HG03060 (cell line): Measurements from ENCODE around the gene VSTM2L.

Source experiments
- ATAC-seq: cut with Tn5 transposase; IDR thresholded peaks from one replicate; pipeline ENCODE4 v1.9.1; 2021; ENCODE audit warnings: low read depth, moderate number of reproducible peaks; ENCODE audit not compliant: unreplicated experiment

The VSTM2L gene

DNA sequence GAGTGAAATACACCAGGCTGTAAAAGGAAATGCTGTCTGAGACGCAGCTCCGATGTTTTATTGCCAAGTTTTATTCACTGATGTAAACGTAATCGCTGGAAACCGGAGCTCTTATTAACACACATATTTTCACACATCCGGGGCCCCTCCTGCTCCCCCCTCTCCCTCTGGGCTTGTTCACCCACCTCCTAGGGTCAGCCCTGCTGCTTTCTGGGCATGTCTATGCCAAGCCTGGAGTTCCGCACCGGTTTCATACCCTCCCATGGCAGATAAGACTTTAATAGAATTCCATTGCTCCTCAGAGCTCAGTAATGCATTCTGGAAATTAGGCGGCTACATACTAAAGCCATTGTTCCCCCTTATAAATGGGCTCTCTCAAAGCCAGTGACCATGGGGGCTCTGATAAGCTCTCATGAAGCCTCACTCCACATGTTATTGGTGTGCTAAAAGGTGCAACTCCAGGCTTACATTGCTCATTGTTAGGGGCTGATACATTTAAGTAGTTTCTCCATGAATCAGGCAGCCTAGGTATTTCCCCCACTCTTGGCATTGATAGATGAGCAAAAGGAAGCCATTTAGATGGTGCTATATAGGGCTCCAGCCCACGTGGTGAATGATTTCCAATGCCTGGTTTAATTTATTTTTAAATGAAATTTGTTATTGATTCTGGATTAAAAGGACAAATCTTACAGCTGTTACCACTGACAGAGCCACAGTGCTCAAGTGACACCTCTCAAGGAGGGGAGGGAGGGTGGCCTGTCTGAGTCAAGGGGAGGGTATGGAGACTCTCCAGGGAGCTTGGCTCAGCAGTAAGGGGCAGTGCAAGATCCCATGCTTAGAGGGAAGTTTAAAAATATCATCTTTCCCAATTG is 4.5 kb upstream of the VSTM2L start:
- no peak for ATAC-seq

GRCh38 chr20:37899105-37900045 is 3.6 kb upstream of the VSTM2L start:
- no peak for ATAC-seq

DNA sequence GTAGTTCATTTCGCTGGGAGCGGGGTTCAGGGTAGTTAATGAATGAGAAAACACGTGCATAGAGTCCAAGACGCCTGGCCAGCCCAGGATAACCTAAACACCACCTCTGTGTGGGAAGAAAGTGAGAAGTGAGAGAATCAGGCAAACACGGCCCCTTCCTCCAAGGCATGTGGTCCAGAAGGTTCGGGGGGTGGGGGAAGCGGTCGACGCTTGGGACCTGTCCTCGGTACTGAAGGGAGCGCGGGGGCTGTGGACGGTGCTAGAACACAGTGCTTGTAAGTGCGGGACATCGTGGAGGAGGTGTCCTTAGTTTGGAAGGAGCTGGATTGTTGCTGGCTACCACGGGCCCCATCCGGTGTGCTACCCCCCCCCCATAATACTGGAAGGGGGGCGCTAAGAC is 1.7 kb upstream of the VSTM2L start:
- ATAC-seq, result no peak

GRCh38 chr20:37901654-37902503 is 1.0 kb upstream of the VSTM2L start:
- no peak for ATAC-seq

- no peak for ATAC-seq
These were observed 535 bp downstream of the VSTM2L start for GRCh38 chr20:37903317-37904007.

GRCh38 chr20:37904008-37904642 is 1.2 kb downstream of the VSTM2L start:
- no peak for ATAC-seq

GRCh38 chr20:37904845-37905373 is 2.0 kb downstream of the VSTM2L start:
- no peak for ATAC-seq

DNA sequence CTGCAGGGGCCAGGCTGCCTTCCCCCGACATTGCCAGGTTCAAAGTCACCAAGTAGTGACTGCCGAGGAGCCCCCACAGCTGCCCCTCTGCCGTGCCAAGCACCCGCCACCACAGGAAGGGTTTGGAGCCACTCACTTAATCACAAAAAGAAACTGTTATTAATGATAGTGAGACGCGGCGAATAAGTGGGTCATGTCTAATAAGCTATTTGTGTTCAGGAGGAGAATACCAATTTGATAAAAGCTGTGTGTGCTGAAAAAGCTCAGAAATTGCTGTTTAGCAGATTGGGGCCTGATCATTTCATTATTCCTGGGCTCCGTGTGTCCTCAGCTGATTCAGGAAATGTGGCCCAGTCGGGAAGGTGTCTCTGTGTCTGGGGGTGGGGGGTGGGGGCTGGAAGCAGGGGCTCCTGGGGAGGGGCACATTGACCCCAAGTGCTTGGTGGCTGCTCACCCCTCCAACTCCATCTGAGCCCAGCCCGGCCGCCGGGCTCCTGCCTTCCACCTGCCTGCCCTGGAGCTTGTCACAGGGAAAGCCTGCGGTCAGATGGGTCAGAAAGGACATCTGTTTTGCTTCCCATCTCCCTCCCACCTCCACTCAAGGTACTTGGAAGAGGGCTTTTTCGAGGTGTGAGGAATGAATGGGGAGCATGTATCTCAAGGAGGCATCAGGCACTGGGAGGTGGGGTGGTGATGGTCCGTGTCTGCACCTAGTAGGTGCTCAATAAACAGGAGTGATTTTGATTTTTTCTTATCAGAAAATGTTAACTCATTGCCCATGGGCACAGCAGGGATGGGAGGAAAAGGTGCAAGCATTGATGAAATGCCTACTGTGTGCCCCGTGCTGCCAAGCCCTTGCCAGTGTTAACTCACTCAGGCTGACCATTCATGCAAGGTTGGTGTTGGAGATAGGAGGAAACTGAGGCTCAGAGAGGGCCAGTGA is 3.0 kb downstream of the VSTM2L start:
- ATAC-seq, result no peak

DNA sequence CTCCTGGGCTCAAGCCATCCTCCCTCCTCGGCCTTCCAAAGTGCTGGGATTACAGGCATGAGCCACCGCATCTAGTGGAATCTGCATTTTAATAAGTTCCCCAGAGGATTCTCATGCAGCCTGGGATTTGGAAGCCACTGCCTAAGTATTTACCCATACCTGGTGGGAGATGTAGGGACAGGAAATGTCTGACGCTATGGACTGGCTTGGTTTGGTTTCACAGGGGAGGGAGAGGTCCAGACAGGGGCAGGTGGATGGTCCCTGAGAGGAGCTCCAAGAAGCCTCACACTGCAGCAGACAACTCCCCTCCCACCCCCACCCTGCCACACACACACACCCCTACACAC is 4.4 kb downstream of the VSTM2L start:
- ATAC-seq, result no peak

GRCh38 chr20:37907677-37908401 is 4.9 kb downstream of the VSTM2L start:
- no peak for ATAC-seq

- ATAC-seq, result no peak
These were observed 8.3 kb downstream of the VSTM2L start for GRCh38 chr20:37911261-37911660.

DNA sequence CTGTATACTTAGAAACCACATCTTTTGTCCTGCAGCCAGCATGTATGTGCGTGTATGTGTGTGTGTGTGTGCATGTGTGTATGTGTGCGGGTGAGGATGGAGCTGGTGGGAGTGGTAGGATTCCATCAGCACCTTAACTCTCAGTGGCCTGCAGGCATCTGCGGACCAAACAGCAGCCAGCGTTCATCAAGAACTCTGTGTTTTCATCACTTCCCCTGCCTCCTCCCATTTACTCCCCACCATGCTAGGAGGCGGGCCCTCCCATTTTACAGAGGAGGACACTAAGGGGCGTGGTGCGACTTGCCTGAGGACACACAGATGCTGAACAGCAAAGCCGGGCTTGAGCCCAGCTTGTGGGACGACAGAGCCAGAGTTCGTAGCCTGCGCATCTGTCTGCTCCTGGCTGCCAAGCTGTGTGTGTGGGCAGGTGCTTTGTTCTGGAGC is 8.9 kb downstream of the VSTM2L start:
- no peak for ATAC-seq

GRCh38 chr20:37912874-37913273 is 9.9 kb downstream of the VSTM2L start:
- ATAC-seq, result no peak

- no peak for ATAC-seq
These were observed 10.8 kb downstream of the VSTM2L start for GRCh38 chr20:37913567-37914366.

- no peak for ATAC-seq
These were observed 11.4 kb downstream of the VSTM2L start for GRCh38 chr20:37914367-37914671.

DNA sequence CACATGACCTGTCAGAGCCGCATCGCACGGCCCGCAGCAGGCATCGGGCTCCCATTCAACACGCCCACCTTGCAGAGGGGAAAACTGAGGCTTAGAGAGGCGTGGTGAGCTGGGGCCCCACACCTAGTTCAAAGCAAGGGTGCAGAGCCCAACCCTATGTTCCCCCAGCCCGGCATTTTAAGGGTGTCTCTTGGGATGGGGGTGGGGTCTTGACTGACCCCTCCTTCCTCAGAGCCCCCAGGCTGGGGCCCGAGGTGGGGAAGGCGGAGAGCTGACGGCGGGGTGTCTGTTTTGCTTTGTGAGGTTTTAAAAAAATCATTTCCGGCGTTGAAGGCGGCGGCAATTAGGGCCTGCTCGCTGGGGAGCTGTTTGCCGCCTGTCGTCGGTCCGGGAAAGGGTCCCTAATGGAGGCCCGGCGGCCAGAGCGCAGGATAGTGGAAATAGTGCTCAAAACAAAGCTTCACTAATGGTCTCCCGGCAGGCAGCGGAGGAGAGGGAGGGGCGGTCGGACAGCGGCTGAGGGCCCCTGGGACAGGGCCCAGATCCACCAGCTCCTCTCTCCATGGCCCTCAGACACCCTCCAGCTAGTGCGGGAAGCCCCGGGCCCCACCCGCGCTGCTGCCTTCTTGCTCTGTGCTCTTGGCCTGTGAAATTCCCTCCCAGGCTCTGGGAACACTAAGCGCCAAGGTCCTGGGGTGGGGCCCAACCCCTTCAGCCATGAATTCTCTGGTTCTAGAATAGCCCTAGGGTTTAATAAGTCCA is 11.9 kb downstream of the VSTM2L start:
- no peak for ATAC-seq
